Testis (tissue), 2 donors: ENCODE measurements around the gene MCAT.

Source experiments
- CTCF ChIP-seq, 3 experiments: fragments of 450-650 bp in 2 of 3; fragments of 200-600 bp in 1 of 3; sonication (generic) in 1 of 3; IDR thresholded peaks; one replicate each; pipeline ENCODE4 v1.5.1; 2016 to 2019; ENCODE audit warnings: antibody characterized with exemption in 3 of 3, mild to moderate bottlenecking in 2 of 3, moderate library complexity in 1 of 3
- POLR2A ChIP-seq: fragments of 450-650 bp; IDR thresholded peaks from one replicate; pipeline ENCODE4 v1.6.1; 2017; ENCODE audit warnings: antibody characterized with exemption, mild to moderate bottlenecking, moderate library complexity

GRCh38 chr22:43152357-43153071 is 9.3 kb upstream of the MCAT start:
- no peak for TF ChIP-seq CTCF (IDR thresholded peaks at IDR 0.05)
- TF ChIP-seq POLR2A = no peak
